Activated T-cell treated with anti-CD3 and anti-CD28 coated beads, Interleukin-2, amount 50 U/mL, for 24 hours (primary cell): ENCODE data around the gene KIAA1958.

Experiments
- DNase-seq: peaks from one replicate; pipeline ENCODE4 v3.0.0-alpha.2; 2020
- H3K27ac Mint-ChIP-seq: 2 replicates; pipeline ENCODE4 v1.8.0; 2020; ENCODE audit warnings: mild to moderate bottlenecking, mixed read lengths
- H3K27me3 Mint-ChIP-seq: 2 replicates; pipeline ENCODE4 v1.8.0; 2020; ENCODE audit warnings: mixed read lengths
- H3K36me3 Mint-ChIP-seq: 2 replicates; pipeline ENCODE4 v1.8.0; 2020; ENCODE audit warnings: low read depth, mixed read lengths
- H3K4me1 Mint-ChIP-seq: 2 replicates; pipeline ENCODE4 v1.8.0; 2020; ENCODE audit warnings: low read depth, mixed read lengths
- H3K4me3 Mint-ChIP-seq: 2 replicates; pipeline ENCODE4 v1.8.0; 2020; ENCODE audit warnings: mild to moderate bottlenecking, moderate library complexity, mixed read lengths
- H3K9me3 Mint-ChIP-seq: 2 replicates; pipeline ENCODE4 v1.8.0; 2020; ENCODE audit warnings: mixed read lengths

KIAA1958 gene

GRCh38 chr9:112486221-112487007, at the start of gene KIAA1958:
TSS of gene KIAA1958 (plus strand) at chr9:112486827. CDS start at chr9:112574081, 87,254 bp downstream.
- H3K4me3 Mint-ChIP-seq, result peak within 1 kb of the TSS; percentile 96
- peak within 1 kb of the TSS; percentile 95 for H3K27ac Mint-ChIP-seq
- peaks cover 14% of the 10 kb centered on the region for H3K36me3 Mint-ChIP-seq
- H3K9me3 Mint-ChIP-seq, result no peaks in the 10 kb centered on the region
- no peaks in the 10 kb centered on the region for H3K27me3 Mint-ChIP-seq
- peaks cover 43% of the 10 kb centered on the region for H3K4me1 Mint-ChIP-seq
- peak; percentile 89 for DNase-seq

- H3K27ac Mint-ChIP-seq, result no peak overlapping the region
- no peak for DNase-seq
- H3K4me1 Mint-ChIP-seq, result no peaks in the 10 kb centered on the region
- H3K27me3 Mint-ChIP-seq, result no peaks in the 10 kb centered on the region
- peaks cover 11% of the 10 kb centered on the region for H3K36me3 Mint-ChIP-seq
- H3K4me3 Mint-ChIP-seq, result no peak overlapping the region
- H3K9me3 Mint-ChIP-seq, result no peaks in the 10 kb centered on the region
Observed at GRCh38 chr9:112437406-112437805, 49.2 kb upstream of the KIAA1958 start.

- Mint-ChIP-seq H3K9me3 (no peaks in the 10 kb centered on the region), H3K27me3 (no peaks in the 10 kb centered on the region), H3K4me1 (no peaks in the 10 kb centered on the region), H3K36me3 (peaks cover 5% of the 10 kb centered on the region), H3K4me3 (no peak overlapping the region), H3K27ac (no peak overlapping the region)
- no peak for DNase-seq
Observed at GRCh38 chr9:112439171-112439570, 47.5 kb upstream of the KIAA1958 start.

- Mint-ChIP-seq H3K36me3 (peaks cover 5% of the 10 kb centered on the region), H3K4me1 (no peaks in the 10 kb centered on the region), H3K27me3 (no peaks in the 10 kb centered on the region), H3K9me3 (no peaks in the 10 kb centered on the region), H3K4me3 (no peak overlapping the region), H3K27ac (no peak overlapping the region)
- no peak for DNase-seq
Observed at GRCh38 chr9:112439825-112440224, 46.8 kb upstream of the KIAA1958 start.

- Mint-ChIP-seq H3K9me3 (no peaks in the 10 kb centered on the region), H3K4me1 (no peaks in the 10 kb centered on the region), H3K4me3 (no peak overlapping the region), H3K27me3 (no peaks in the 10 kb centered on the region), H3K27ac (no peak overlapping the region), H3K36me3 (peaks cover 9% of the 10 kb centered on the region)
- DNase-seq, result no peak
Observed at GRCh38 chr9:112443200-112443599, 43.4 kb upstream of the KIAA1958 start.

- no peak overlapping the region for H3K27ac Mint-ChIP-seq
- H3K4me1 Mint-ChIP-seq, result no peaks in the 10 kb centered on the region
- no peaks in the 10 kb centered on the region for H3K9me3 Mint-ChIP-seq
Observed at GRCh38 chr9:112443636-112444035, 43.0 kb upstream of the KIAA1958 start.

GRCh38 chr9:112445196-112445595, 41.4 kb upstream of the KIAA1958 start:
- DNase-seq, result no peak
- no peak overlapping the region for H3K27ac Mint-ChIP-seq
- H3K36me3 Mint-ChIP-seq, result peaks cover 9% of the 10 kb centered on the region
- H3K4me3 Mint-ChIP-seq, result no peak overlapping the region
- H3K9me3 Mint-ChIP-seq, result no peaks in the 10 kb centered on the region
- no peaks in the 10 kb centered on the region for H3K4me1 Mint-ChIP-seq
- no peaks in the 10 kb centered on the region for H3K27me3 Mint-ChIP-seq

More at GRCh38 chr9:112443636-112444035, 43.0 kb upstream of the KIAA1958 start:
- H3K36me3 Mint-ChIP-seq, result peaks cover 9% of the 10 kb centered on the region
- no peak overlapping the region for H3K4me3 Mint-ChIP-seq
- DNase-seq, result no peak
- H3K27me3 Mint-ChIP-seq, result no peaks in the 10 kb centered on the region

- Mint-ChIP-seq H3K27me3 (no peaks in the 10 kb centered on the region), H3K4me3 (no peak overlapping the region), H3K36me3 (peaks cover 9% of the 10 kb centered on the region), H3K27ac (no peak overlapping the region), H3K9me3 (no peaks in the 10 kb centered on the region), H3K4me1 (no peaks in the 10 kb centered on the region)
- DNase-seq, result no peak
Observed at GRCh38 chr9:112446080-112446479, 40.5 kb upstream of the KIAA1958 start.

- Mint-ChIP-seq H3K27me3 (no peaks in the 10 kb centered on the region), H3K27ac (no peak overlapping the region), H3K4me3 (no peak overlapping the region), H3K36me3 (peaks cover 6% of the 10 kb centered on the region), H3K9me3 (no peaks in the 10 kb centered on the region), H3K4me1 (no peaks in the 10 kb centered on the region)
- DNase-seq, result no peak
Observed at GRCh38 chr9:112446526-112446925, 40.1 kb upstream of the KIAA1958 start.

- H3K27me3 Mint-ChIP-seq, result no peaks in the 10 kb centered on the region
- no peak overlapping the region for H3K4me3 Mint-ChIP-seq
- H3K27ac Mint-ChIP-seq, result no peak overlapping the region
- H3K9me3 Mint-ChIP-seq, result no peaks in the 10 kb centered on the region
- no peaks in the 10 kb centered on the region for H3K4me1 Mint-ChIP-seq
- peaks cover 4% of the 10 kb centered on the region for H3K36me3 Mint-ChIP-seq
- DNase-seq, result no peak
Observed at GRCh38 chr9:112447283-112447761, 39.3 kb upstream of the KIAA1958 start.

GRCh38 chr9:112462855-112463254, 23.8 kb upstream of the KIAA1958 start:
- H3K4me3 Mint-ChIP-seq, result no peak overlapping the region
- no peak for DNase-seq
- no peaks in the 10 kb centered on the region for H3K4me1 Mint-ChIP-seq
- peaks cover 4% of the 10 kb centered on the region for H3K9me3 Mint-ChIP-seq
- H3K27ac Mint-ChIP-seq, result no peak overlapping the region
- no peaks in the 10 kb centered on the region for H3K27me3 Mint-ChIP-seq
- H3K36me3 Mint-ChIP-seq, result peaks cover 54% of the 10 kb centered on the region

GRCh38 chr9:112465352-112465751, 21.3 kb upstream of the KIAA1958 start:
- Mint-ChIP-seq H3K4me1 (no peaks in the 10 kb centered on the region), H3K27ac (no peak overlapping the region), H3K27me3 (no peaks in the 10 kb centered on the region), H3K9me3 (peaks cover 4% of the 10 kb centered on the region), H3K4me3 (no peak overlapping the region), H3K36me3 (peaks cover 46% of the 10 kb centered on the region)
- no peak for DNase-seq

- H3K36me3 Mint-ChIP-seq, result peaks cover 35% of the 10 kb centered on the region
- peaks cover 7% of the 10 kb centered on the region for H3K9me3 Mint-ChIP-seq
- no peak overlapping the region for H3K4me3 Mint-ChIP-seq
- no peaks in the 10 kb centered on the region for H3K4me1 Mint-ChIP-seq
- no peak overlapping the region for H3K27ac Mint-ChIP-seq
- no peak for DNase-seq
- no peaks in the 10 kb centered on the region for H3K27me3 Mint-ChIP-seq
Observed at GRCh38 chr9:112472996-112473395, 13.6 kb upstream of the KIAA1958 start.

GRCh38 chr9:112473986-112474385, 12.6 kb upstream of the KIAA1958 start:
- H3K9me3 Mint-ChIP-seq, result peaks cover 7% of the 10 kb centered on the region
- no peak for DNase-seq
- no peak overlapping the region for H3K27ac Mint-ChIP-seq
- no peak overlapping the region for H3K4me3 Mint-ChIP-seq
- no peaks in the 10 kb centered on the region for H3K27me3 Mint-ChIP-seq
- peaks cover 35% of the 10 kb centered on the region for H3K36me3 Mint-ChIP-seq
- no peaks in the 10 kb centered on the region for H3K4me1 Mint-ChIP-seq

GRCh38 chr9:112475318-112475717, 11.3 kb upstream of the KIAA1958 start:
- Mint-ChIP-seq H3K27ac (no peak overlapping the region), H3K4me3 (no peak overlapping the region), H3K9me3 (peaks cover 7% of the 10 kb centered on the region), H3K4me1 (no peaks in the 10 kb centered on the region), H3K27me3 (no peaks in the 10 kb centered on the region), H3K36me3 (peaks cover 35% of the 10 kb centered on the region)
- DNase-seq, result no peak
